Neuronal stem cell (in vitro differentiated cells): ENCODE results near the gene HSPG2.

ENCODE experiments used
- DNase-seq: peaks from one replicate; pipeline ENCODE4 v3.0.0-alpha.2; 2013; ENCODE audit warnings: low spot score
- H2AFZ ChIP-seq: one replicate; pipeline ENCODE4 v1.6.1; 2013; ENCODE audit warnings: mild to moderate bottlenecking, low read length, inconsistent platforms
- H2AK5ac ChIP-seq: 2 replicates; pipeline ENCODE4 v1.6.1; 2013; ENCODE audit warnings: low read depth, mild to moderate bottlenecking, inconsistent platforms, low read length, moderate library complexity, mixed read lengths
- H2BK120ac ChIP-seq: 2 replicates; pipeline ENCODE4 v1.6.1; 2013; ENCODE audit warnings: low read depth, mild to moderate bottlenecking, inconsistent platforms, low read length, moderate library complexity, mixed read lengths
- H2BK12ac ChIP-seq: one replicate; pipeline ENCODE4 v1.6.1; 2013; ENCODE audit warnings: low read length, inconsistent platforms
- H2BK15ac ChIP-seq: 2 replicates; pipeline ENCODE4 v1.6.1; 2013; ENCODE audit warnings: mild to moderate bottlenecking, low read length, inconsistent platforms, mixed read lengths
- H2BK5ac ChIP-seq: one replicate; pipeline ENCODE4 v1.6.1; 2013; ENCODE audit warnings: inconsistent platforms, mild to moderate bottlenecking, low read length, moderate library complexity
- H3K14ac ChIP-seq: one replicate; pipeline ENCODE4 v1.6.1; 2013; ENCODE audit warnings: low read length, inconsistent platforms
- H3K18ac ChIP-seq: 2 replicates; pipeline ENCODE4 v1.6.1; 2013; ENCODE audit warnings: low read length, inconsistent platforms
- H3K23ac ChIP-seq: 2 replicates; pipeline ENCODE4 v1.6.1; 2013; ENCODE audit warnings: low read depth, mild to moderate bottlenecking, mixed read lengths, low read length, inconsistent platforms; ENCODE audit not compliant: poor library complexity
- H3K27ac ChIP-seq: replicated peaks from 3 replicates; pipeline ENCODE4 v1.5.1; 2013; ENCODE audit warnings: low read length, inconsistent platforms
- H3K27me3 ChIP-seq, 3 experiments: 2 replicates each; pipeline ENCODE4 v1.6.1; 2013; ENCODE audit warnings: low read length in 3 of 3, mild to moderate bottlenecking in 2 of 3, inconsistent platforms in 1 of 3, low read depth in 1 of 3, mixed read lengths in 1 of 3, moderate library complexity in 1 of 3; ENCODE audit not compliant: control insufficient read depth in 3 of 3, insufficient read depth in 3 of 3
- H3K36me3 ChIP-seq, 2 donors: replicated peaks in 1 of 2; 2 replicates each; pipeline ENCODE4 v1.6.1; 2013; ENCODE audit warnings: low read length in 2 of 2; ENCODE audit not compliant: control insufficient read depth in 2 of 2, insufficient read depth in 2 of 2
- H3K4ac ChIP-seq: 2 replicates; pipeline ENCODE4 v1.6.1; 2013; ENCODE audit warnings: inconsistent platforms, mild to moderate bottlenecking, low read length, moderate library complexity
- H3K4me1 ChIP-seq, 2 donors: 1 replicate in 1 of 2; 2 replicates in 1 of 2; pipeline ENCODE4 v1.6.1; 2013; ENCODE audit warnings: low read length in 2 of 2, low read depth in 1 of 2; ENCODE audit not compliant: control insufficient read depth in 2 of 2, insufficient read depth in 1 of 2
- H3K4me2 ChIP-seq: one replicate; pipeline ENCODE4 v1.6.1; 2013; ENCODE audit warnings: mild to moderate bottlenecking, low read length, inconsistent platforms; ENCODE audit not compliant: insufficient read depth, poor library complexity, severe bottlenecking
- H3K4me3 ChIP-seq, 2 donors: 2 replicates each; pipeline ENCODE4 v1.5.1; 2013; ENCODE audit warnings: low read length in 2 of 2, mild to moderate bottlenecking in 2 of 2, inconsistent platforms in 1 of 2, moderate library complexity in 1 of 2
- H3K79me1 ChIP-seq: one replicate; pipeline ENCODE4 v1.6.1; 2013; ENCODE audit warnings: low read depth, mild to moderate bottlenecking, inconsistent platforms, low read length, moderate library complexity
- H3K9ac ChIP-seq: one replicate; pipeline ENCODE4 v1.6.1; 2013; ENCODE audit warnings: mild to moderate bottlenecking, low read depth, low read length, inconsistent platforms; ENCODE audit not compliant: poor library complexity
- H3K9me3 ChIP-seq, 2 donors: replicated peaks in 1 of 2; 2 replicates each; pipeline versions ENCODE3 to v1.6.1; 2013; ENCODE audit warnings: low read length in 2 of 2, mild to moderate bottlenecking in 2 of 2, inconsistent platforms in 1 of 2, low read depth in 1 of 2, mixed read lengths in 1 of 2, moderate library complexity in 1 of 2; ENCODE audit not compliant: control insufficient read depth in 2 of 2, insufficient read depth in 1 of 2
- H4K8ac ChIP-seq: one replicate; pipeline ENCODE4 v1.6.1; 2013; ENCODE audit warnings: low read depth, mild to moderate bottlenecking, inconsistent platforms, low read length, moderate library complexity
- H4K91ac ChIP-seq: one replicate; pipeline ENCODE4 v1.6.1; 2013; ENCODE audit warnings: low read length, low read depth, mild to moderate bottlenecking, inconsistent platforms; ENCODE audit not compliant: poor library complexity
- WGBS, 2 donors: extraction: QIAGEN DNeasy Blood & Tissue Kit; methylation state at CpG; one replicate each; pipeline ENCODE4 v1.1.7; 2013; ENCODE audit warnings: missing lambda C conversion rate in 2 of 2, mixed read lengths in 1 of 2; ENCODE audit not compliant: insufficient read length in 2 of 2, insufficient replicate concordance in 1 of 2; ENCODE audit errors: extremely low coverage in 2 of 2; 5-methylcytosine and 5-hydroxymethylcytosine counted together

The HSPG2 gene

DNA sequence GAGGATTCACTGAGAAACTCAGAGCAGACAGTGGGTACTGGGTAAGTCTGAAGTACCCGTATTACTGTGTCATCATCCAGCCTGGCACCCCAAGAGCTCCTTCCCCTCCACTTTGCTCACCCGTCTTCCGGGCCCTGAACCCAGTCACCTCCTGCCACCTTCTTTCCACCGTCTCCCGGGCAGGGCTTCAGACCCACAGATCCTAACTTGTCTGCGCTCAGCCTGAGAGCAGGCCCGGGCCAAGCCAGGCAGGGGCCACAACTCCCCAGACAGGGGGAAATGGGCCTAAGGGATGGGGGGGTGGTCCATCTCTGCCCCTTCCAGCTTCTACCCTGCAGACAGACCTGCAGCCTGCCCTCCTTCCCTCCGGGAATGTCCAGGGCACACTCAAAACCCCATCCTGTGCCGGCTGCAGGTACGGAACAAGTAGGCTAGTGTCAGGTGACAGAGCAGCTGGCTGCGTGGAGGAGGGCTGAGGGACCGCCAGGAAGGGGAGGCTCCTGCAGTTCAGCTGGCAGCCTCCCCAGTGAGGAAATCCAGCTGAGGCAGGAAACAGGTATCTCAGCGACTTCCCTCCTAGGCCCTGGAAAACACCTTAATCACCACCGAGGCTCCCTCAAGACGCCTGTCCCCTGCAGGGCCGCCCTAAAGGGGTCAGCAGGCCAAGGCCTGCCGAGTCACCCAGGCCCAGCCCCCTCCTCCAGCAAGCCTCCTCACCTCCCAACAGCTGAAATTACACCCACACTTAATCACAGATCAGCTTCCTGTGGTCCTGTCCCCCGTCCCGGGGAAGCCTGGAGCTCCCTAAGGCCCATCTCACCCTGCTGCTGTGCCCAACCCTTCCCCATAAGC, 3.5 kb downstream of the HSPG2 start:
- no peak overlapping the region for H4K91ac ChIP-seq
- peak overlapping the region; percentile 42 for H3K14ac ChIP-seq
- H2AK5ac ChIP-seq = peak overlapping the region; percentile 0
- DNase-seq = no peak
- no peak overlapping the region for H2AFZ ChIP-seq
- no peak overlapping the region for H3K23ac ChIP-seq
- H3K4me3 ChIP-seq = no peak overlapping the region
- no peak overlapping the region for H2BK12ac ChIP-seq
- no peaks in the 10 kb centered on the region for H3K27me3 ChIP-seq
- no peaks in the 10 kb centered on the region for H3K9me3 ChIP-seq
- H4K8ac ChIP-seq = no peak overlapping the region
- no peak overlapping the region for H2BK5ac ChIP-seq
- H3K27ac ChIP-seq = no peak overlapping the region
- peaks cover 10% of the 10 kb centered on the region for H3K79me1 ChIP-seq
- no peak overlapping the region for H3K4me2 ChIP-seq
- peak overlapping the region; percentile 22 for H3K9ac ChIP-seq
- H3K36me3 ChIP-seq = peaks cover 2 to 6% of the 10 kb centered on the region in 2 donors
- no peak overlapping the region for H3K4ac ChIP-seq
- H2BK15ac ChIP-seq = no peak overlapping the region
- peaks cover 33 to 48% of the 10 kb centered on the region in 2 donors for H3K4me1 ChIP-seq
- peak overlapping the region; percentile 32 for H3K18ac ChIP-seq
- no peak overlapping the region for H2BK120ac ChIP-seq
- whole genome bisulfite sequencing, 2 donors = no CpG with 5 or more reads among the region's 19 CpGs

DNA sequence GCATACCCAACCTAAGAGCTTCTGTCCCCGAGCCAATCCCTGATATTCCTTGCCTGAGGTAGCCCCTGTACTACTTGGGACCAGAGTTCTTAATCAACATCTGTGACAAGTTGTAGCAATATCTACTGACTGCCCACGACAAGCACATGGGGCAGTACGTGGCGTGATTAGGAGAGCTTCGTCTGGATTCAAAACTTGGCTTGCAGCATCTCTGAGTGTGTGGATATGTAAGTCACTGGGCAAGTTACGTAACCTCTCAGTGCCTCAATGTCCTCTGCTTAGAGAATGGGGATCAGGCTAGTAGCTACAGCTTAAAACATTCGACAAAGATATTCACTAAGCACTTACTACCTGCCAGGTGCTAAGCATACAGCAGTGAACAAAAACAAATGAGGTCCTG, 5.0 kb downstream of the HSPG2 start:
- Histone ChIP-seq H3K14ac (no peak overlapping the region), H2AK5ac (no peak overlapping the region), H4K91ac (no peak overlapping the region), H3K9me3 (no peaks in the 10 kb centered on the region), H2BK12ac (no peak overlapping the region), H3K27me3 (no peaks in the 10 kb centered on the region), H4K8ac (no peak overlapping the region), H3K23ac (no peak overlapping the region), H3K18ac (peak overlapping the region; percentile 17), H3K4me3 (no peak overlapping the region), H2AFZ (no peak overlapping the region), H3K79me1 (peaks cover 16% of the 10 kb centered on the region), H3K4ac (no peak overlapping the region), H2BK15ac (no peak overlapping the region), H3K9ac (no peak overlapping the region), H3K27ac (no peak overlapping the region), H3K36me3 (peaks cover 2 to 6% of the 10 kb centered on the region in 2 donors), H2BK120ac (no peak overlapping the region), H2BK5ac (no peak overlapping the region), H3K4me1 (peaks cover 25 to 39% of the 10 kb centered on the region in 2 donors), H3K4me2 (no peak overlapping the region)
- no CpG with 5 or more reads among the region's 7 CpGs for WGBS, 2 donors
- DNase-seq = no peak

DNA sequence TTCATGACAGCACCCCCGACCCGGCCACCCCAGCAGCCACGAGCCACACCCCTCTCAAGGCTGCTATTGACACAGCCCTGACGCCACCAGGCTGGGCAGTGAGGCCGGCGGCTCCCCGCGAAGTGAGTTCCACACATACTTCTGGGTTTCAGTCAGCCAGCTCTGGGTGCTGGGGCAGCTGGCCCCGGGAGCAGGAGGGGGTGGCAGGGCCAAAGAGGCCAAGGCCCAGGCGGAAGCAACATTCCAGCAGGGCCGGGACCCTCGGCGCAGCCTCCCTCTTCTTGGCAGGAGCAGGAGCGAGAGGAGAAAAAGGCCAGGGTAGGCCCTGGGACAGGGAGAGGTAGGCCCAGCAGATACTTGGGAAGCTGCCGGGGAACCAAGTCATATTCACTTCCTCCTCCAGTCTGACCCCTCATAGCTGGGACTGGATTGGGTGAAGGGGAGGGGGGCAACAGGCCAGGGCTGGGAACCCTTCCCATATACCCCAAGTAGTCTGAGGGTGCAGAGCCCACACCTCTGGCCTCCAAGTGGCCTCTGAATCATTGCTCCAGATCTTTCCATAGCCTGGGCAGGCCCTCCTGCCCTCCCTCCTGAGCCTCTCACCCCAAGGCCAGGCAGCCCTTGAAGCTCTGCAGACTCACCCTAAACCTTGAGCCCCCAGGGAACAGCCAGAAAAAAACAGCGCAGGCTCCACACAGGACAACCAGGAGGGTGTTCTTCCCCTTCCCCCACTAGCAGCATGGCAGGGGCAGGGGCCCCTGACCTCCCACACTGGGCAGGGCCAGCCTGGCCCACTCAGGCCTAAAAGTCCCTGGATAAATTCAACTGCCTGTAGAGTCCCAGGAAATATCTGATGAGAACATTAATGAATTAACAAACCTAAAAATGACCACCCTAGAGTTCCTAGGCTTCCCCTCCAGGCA, 5.7 kb downstream of the HSPG2 start:
- Histone ChIP-seq H2AFZ (no peak overlapping the region), H3K27ac (no peak overlapping the region), H3K36me3 (peaks cover 2 to 6% of the 10 kb centered on the region in 2 donors), H3K9me3 (no peaks in the 10 kb centered on the region), H2AK5ac (peak overlapping the region; percentile 58), H4K8ac (no peak overlapping the region), H4K91ac (no peak overlapping the region), H2BK120ac (no peak overlapping the region), H3K79me1 (peaks cover 16% of the 10 kb centered on the region), H3K4ac (no peak overlapping the region), H3K9ac (no peak overlapping the region), H3K4me1 (peaks cover 25 to 41% of the 10 kb centered on the region in 2 donors), H2BK12ac (no peak overlapping the region), H2BK5ac (peak overlapping the region; percentile 62), H3K23ac (no peak overlapping the region), H3K4me2 (no peak overlapping the region), H3K18ac (peak overlapping the region; percentile 72), H3K27me3 (no peaks in the 10 kb centered on the region), H2BK15ac (peak overlapping the region; percentile 59), H3K14ac (no peak overlapping the region), H3K4me3 (no peak overlapping the region)
- DNase-seq = no peak
- WGBS, 2 donors = no CpG with 5 or more reads among the region's 16 CpGs
